Body of pancreas (tissue), 4 donors: Measurements from ENCODE around the gene RPS14. TPM values are rescaled to one million over a fixed set of nuclear protein-coding genes. Genes with fewer than 3 reads are reported as not detected.

Experiments
- ATAC-seq: fragments of 150-250 bp; one replicate; pipeline ENCODE4 v1.9.1; 2016
- DNase-seq, 4 donors: peaks; one replicate each; pipeline ENCODE4 v3.0.0-alpha.2; 2019
- H3K27ac ChIP-seq, 4 donors: fragments of 200-600 bp; sonication (generic); 1 replicate in 3 of 4; 2 replicates in 1 of 4; pipeline versions ENCODE4 v1.5.1 to v1.6.1; 2016 to 2019; ENCODE audit warnings: mild to moderate bottlenecking in 1 of 4, mixed read lengths in 1 of 4, moderate library complexity in 1 of 4
- H3K27me3 ChIP-seq, 2 donors: fragments of 200-600 bp; sonication (generic); one replicate each; pipeline ENCODE4 v1.6.0; 2016; ENCODE audit warnings: mild to moderate bottlenecking in 1 of 2
- H3K36me3 ChIP-seq, 2 donors: fragments of 200-600 bp; sonication (generic); replicated peaks in 1 of 2; 2 replicates each; pipeline ENCODE4 v1.5.1; 2016; ENCODE audit warnings: low read depth in 2 of 2; ENCODE audit not compliant: insufficient read depth in 1 of 2
- H3K4me1 ChIP-seq: fragments of 200-600 bp; sonication (generic); one replicate; pipeline ENCODE4 v1.6.0; 2016
- H3K4me3 ChIP-seq, 2 donors: fragments of 200-600 bp; sonication (generic); 1 replicate in 1 of 2; 2 replicates in 1 of 2; pipeline ENCODE4 v1.5.1; 2016 to 2019
- H3K9me3 ChIP-seq, 3 donors: fragments of 200-600 bp; sonication (generic); 1 replicate in 2 of 3; 2 replicates in 1 of 3; pipeline ENCODE4 v1.5.1; 2016
- CTCF ChIP-seq, 7 experiments: fragments of 450-650 bp in 4 of 7; fragments of 200-600 bp in 3 of 7; sonication (generic) in 3 of 7; IDR thresholded peaks; one replicate each; pipeline ENCODE4 v1.5.1; 2016 to 2019; ENCODE audit warnings: antibody characterized with exemption in 7 of 7
- POLR2A ChIP-seq, 3 donors: fragments of 450-650 bp; IDR thresholded peaks; one replicate each; pipeline ENCODE4 v1.6.1; 2016; ENCODE audit warnings: antibody characterized with exemption in 3 of 3, mild to moderate bottlenecking in 2 of 3
- WGBS, 2 donors: methylation state at CpG; one replicate each; pipeline ENCODE4 v1.1.5; 2017; 5-methylcytosine and 5-hydroxymethylcytosine counted together
- intact Hi-C: fragments of 100-400 bp; cut with DNase I; formaldehyde crosslinking; loops from one replicate; pipeline ENCODE4 v1.15.1; 2023
- total RNA-seq, 2 donors: library from RNA; depleted of rRNA; stranded (reverse); fragments of >200 nt; gene quantifications; one replicate each; pipeline ENCODE4 v1.1.0, GENCODE V29; 2016

Gene RPS14
- total RNA-seq, 2 donors from 2014 or later = 1,348 to 2,916 TPM

GRCh38 chr5:150487199-150488061, 37.9 kb upstream of the RPS14 start:
- H3K36me3 ChIP-seq = no peaks in the 10 kb centered on the region
- no peaks in the 10 kb centered on the region for H3K27me3 ChIP-seq
- H3K27ac ChIP-seq = peak overlapping the region; percentile 86 to 95 (median 92)
- TF ChIP-seq POLR2A (IDR thresholded peaks at IDR 0.05) (no peak), CTCF (IDR thresholded peaks at IDR 0.05) (peak in 5 of 7 experiments; percentile 17 to 51 (median 48))
- peak; percentile 52 to 72 (median 64) for DNase-seq
- WGBS, 2 donors = 19 to 27% methylated on average over 10 of the region's 10 CpGs
- peak overlapping the region; percentile 39 to 79 for H3K4me3 ChIP-seq
- intact Hi-C loops = loop anchor here (5.0 kb wide), 1 partner anchor 35 kb away; no protein-coding TSS in a partner anchor
- peak; percentile 12 for ATAC-seq
- H3K9me3 ChIP-seq = no peaks in the 10 kb centered on the region
- peaks cover 65% of the 10 kb centered on the region for H3K4me1 ChIP-seq

GRCh38 chr5:150486402-150487198, 37.1 kb upstream of the RPS14 start:
- Histone ChIP-seq H3K4me1 (peaks cover 64% of the 10 kb centered on the region), H3K27me3 (no peaks in the 10 kb centered on the region), H3K27ac (peak overlapping the region; percentile 86 to 95 (median 92)), H3K36me3 (no peaks in the 10 kb centered on the region), H3K9me3 (no peaks in the 10 kb centered on the region), H3K4me3 (peak overlapping the region; percentile 93 to 98)
- 0 to 1% methylated on average over 18 to 36 of the region's 60 CpGs for WGBS, 2 donors
- ATAC-seq (peak; percentile 76), DNase-seq (peak; percentile 84 to 87 (median 86))
- TF ChIP-seq CTCF (IDR thresholded peaks at IDR 0.05) = peak in 3 of 7 experiments; percentile 12 to 50 (median 39)
- TF ChIP-seq POLR2A (IDR thresholded peaks at IDR 0.05) = no peak
- intact Hi-C loops = loop anchor here (5.0 kb wide), 1 partner anchor 36 kb away; no protein-coding TSS in a partner anchor

- TF ChIP-seq CTCF (IDR thresholded peaks at IDR 0.05) (no peak), POLR2A (IDR thresholded peaks at IDR 0.05) (peak in 2 of 3 donors; percentile 35 to 50)
- H3K36me3 ChIP-seq = no peaks in the 10 kb centered on the region
- H3K4me1 ChIP-seq = peaks cover 58% of the 10 kb centered on the region
- intact Hi-C loops = loop anchor here (5.0 kb wide), 1 partner anchor 36 kb away; no protein-coding TSS in a partner anchor
- no peaks in the 10 kb centered on the region for H3K27me3 ChIP-seq
- 1% methylated on average over 10 to 46 of the region's 90 CpGs for WGBS, 2 donors
- peak; percentile 68 for ATAC-seq
- DNase-seq = peak; percentile 55 to 68 (median 61)
- peak overlapping the region; percentile 86 to 95 (median 92) for H3K27ac ChIP-seq
- peak overlapping the region; percentile 93 to 98 for H3K4me3 ChIP-seq
- H3K9me3 ChIP-seq = no peaks in the 10 kb centered on the region
Measured at GRCh38 chr5:150485693-150486401, 36.3 kb upstream of the RPS14 start.

- Histone ChIP-seq H3K27ac (peak overlapping the region; percentile 86 to 95 (median 92)), H3K36me3 (no peaks in the 10 kb centered on the region), H3K4me3 (peak overlapping the region in 1 of 2 donors; percentile 93), H3K27me3 (no peaks in the 10 kb centered on the region), H3K9me3 (no peaks in the 10 kb centered on the region), H3K4me1 (peaks cover 51% of the 10 kb centered on the region)
- WGBS, 2 donors = 15 to 16% methylated on average over 20 to 27 of the region's 28 CpGs
- intact Hi-C loops = loop anchor here (5.0 kb wide), 1 partner anchor 37 kb away; no protein-coding TSS in a partner anchor
- ATAC-seq = no peak
- no peak for DNase-seq
- TF ChIP-seq CTCF (IDR thresholded peaks at IDR 0.05) (no peak), POLR2A (IDR thresholded peaks at IDR 0.05) (no peak)
Measured at GRCh38 chr5:150484964-150485692, 35.6 kb upstream of the RPS14 start.
